Activated CD8-positive, alpha-beta T cell treated with anti-CD3 and anti-CD28 coated beads, Interleukin-2, amount 10 ng/mL, durations not matched to agents 7 days and 5 days (primary cell): ENCODE measurements around the gene LTC4S. TPM values are rescaled to one million over a fixed set of nuclear protein-coding genes. Genes with fewer than 3 reads are reported as not detected.

Experiments used
- ATAC-seq: fragments of 150-1000 bp; cut with Tn5 transposase; one replicate; pipeline ENCODE4 v1.10.0; 2021; ENCODE audit warnings: moderate library complexity
- CTCF ChIA-PET: fragments of 350-600 bp; sonication (Branson Sonifier 250); formaldehyde crosslinking; loops from one replicate; lab custom pipeline; 2021; ENCODE audit warnings: antibody characterized with exemption; lab: Charles Lee
- POLR2A ChIA-PET: fragments of 350-600 bp; sonication (Branson Sonifier 250); formaldehyde crosslinking; loops from one replicate; lab custom pipeline; 2021; ENCODE audit warnings: antibody characterized with exemption; lab: Charles Lee
- DNase-seq: peaks from one replicate; pipeline ENCODE4 v3.0.0-alpha.2; 2020
- H3K27ac Mint-ChIP-seq: one replicate; pipeline ENCODE4 v1.8.0; 2021; ENCODE audit warnings: mild to moderate bottlenecking, mixed read lengths
- H3K27me3 Mint-ChIP-seq: one replicate; pipeline ENCODE4 v1.8.0; 2021; ENCODE audit warnings: low read depth, mixed read lengths
- H3K36me3 Mint-ChIP-seq: one replicate; pipeline ENCODE4 v1.8.0; 2021; ENCODE audit warnings: low read depth, mixed read lengths
- H3K4me1 Mint-ChIP-seq: one replicate; pipeline ENCODE4 v1.8.0; 2021; ENCODE audit warnings: low read depth, mixed read lengths
- H3K4me3 Mint-ChIP-seq: one replicate; pipeline ENCODE4 v1.8.0; 2021; ENCODE audit warnings: mild to moderate bottlenecking, mixed read lengths
- H3K9me3 Mint-ChIP-seq: one replicate; pipeline ENCODE4 v1.8.0; 2022; ENCODE audit warnings: mixed read lengths; ENCODE audit not compliant: insufficient read depth
- total RNA-seq, 2 experiments: library from RNA; stranded (reverse); gene quantifications; one replicate each; pipeline ENCODE4 v1.2.3, GENCODE V29; 2021

LTC4S gene
- total RNA-seq, 2 experiments from 2014 or later, result 3.7 to 3.8 TPM

DNA sequence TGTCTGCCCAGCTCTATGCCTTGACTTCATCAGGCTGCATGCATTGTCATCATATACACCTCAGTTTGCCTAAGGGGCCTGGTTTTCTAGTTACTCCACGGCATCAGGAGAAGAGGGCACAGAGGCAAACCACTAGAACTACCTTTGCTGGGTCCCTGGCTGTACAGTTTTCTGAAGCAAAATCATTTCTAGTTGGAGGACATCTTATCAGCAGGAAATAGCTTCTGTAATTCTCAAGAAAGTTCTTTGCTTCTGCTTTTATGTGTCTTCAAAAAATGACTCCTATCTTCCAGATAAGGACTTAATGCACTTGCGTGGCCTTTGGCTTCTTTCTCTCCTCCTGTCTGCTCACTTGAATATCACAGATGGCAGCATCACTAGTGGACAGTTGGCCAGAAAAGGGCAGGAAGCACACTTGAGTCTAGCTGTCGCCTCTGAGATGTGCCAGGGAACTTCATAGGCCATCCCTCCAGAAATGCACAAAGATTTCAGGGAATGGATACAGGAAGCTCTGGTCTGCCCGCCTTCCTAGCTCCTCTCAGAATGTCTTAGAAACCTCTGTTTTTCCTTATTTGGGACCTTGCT is 22.4 kb upstream of the LTC4S start:
- POLR2A ChIA-PET, result no interaction called here
- CTCF ChIA-PET, result interaction anchor here (1.9 kb wide), 1 partner anchor 9 kb away, joined by 12 read pairs; no protein-coding TSS in a partner anchor

GRCh38 chr5:179772351-179772750 is 21.4 kb upstream of the LTC4S start:
- DNase-seq, result no peak
- CTCF ChIA-PET, result interaction anchor here (1.9 kb wide), 1 partner anchor 10 kb away, joined by 12 read pairs; no protein-coding TSS in a partner anchor
- no peak for ATAC-seq
- no peak overlapping the region for H3K27ac Mint-ChIP-seq
- POLR2A ChIA-PET, result no interaction called here
- H3K4me1 Mint-ChIP-seq, result peaks cover 3% of the 10 kb centered on the region
- H3K9me3 Mint-ChIP-seq, result no peaks in the 10 kb centered on the region
- H3K27me3 Mint-ChIP-seq, result no peaks in the 10 kb centered on the region
- H3K36me3 Mint-ChIP-seq, result peaks cover 46% of the 10 kb centered on the region
- no peak overlapping the region for H3K4me3 Mint-ChIP-seq

More for the DNA sequence above, 22.4 kb upstream of the LTC4S start:
- H3K4me3 Mint-ChIP-seq, result no peak overlapping the region
- DNase-seq, result no peak
- no peak for ATAC-seq
- H3K4me1 Mint-ChIP-seq, result peaks cover 3% of the 10 kb centered on the region
- no peak overlapping the region for H3K27ac Mint-ChIP-seq
- no peaks in the 10 kb centered on the region for H3K9me3 Mint-ChIP-seq
- H3K36me3 Mint-ChIP-seq, result peaks cover 51% of the 10 kb centered on the region
- H3K27me3 Mint-ChIP-seq, result no peaks in the 10 kb centered on the region

DNA sequence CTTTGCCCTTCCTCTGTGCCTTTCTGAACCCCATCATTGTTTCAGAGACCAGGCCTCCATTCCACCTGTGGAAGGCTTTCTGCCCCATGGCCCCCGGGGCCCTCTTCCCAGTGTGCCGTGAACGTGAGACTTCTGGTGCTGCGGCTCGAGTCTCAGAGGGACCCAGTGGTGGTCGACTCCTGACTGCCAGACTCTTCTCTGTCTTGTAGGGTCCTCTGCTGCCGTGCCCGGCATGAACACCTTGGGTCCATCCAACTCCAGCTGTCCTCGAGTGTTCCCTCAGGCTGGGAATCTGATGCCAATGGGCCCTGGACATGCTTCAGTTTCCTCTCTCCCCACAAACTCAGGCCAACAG is 20.1 kb upstream of the LTC4S start:
- CTCF ChIA-PET, result interaction anchor here (1.2 kb wide), 1 partner anchor 28 kb away, joined by 3 read pairs; no protein-coding TSS in a partner anchor
- Mint-ChIP-seq H3K36me3 (peaks cover 51% of the 10 kb centered on the region), H3K27me3 (no peaks in the 10 kb centered on the region), H3K4me3 (no peak overlapping the region), H3K9me3 (no peaks in the 10 kb centered on the region), H3K4me1 (no peaks in the 10 kb centered on the region), H3K27ac (no peak overlapping the region)
- no peak for ATAC-seq
- POLR2A ChIA-PET, result no interaction called here
- DNase-seq, result no peak

GRCh38 chr5:179774442-179774841 is 19.3 kb upstream of the LTC4S start:
- Mint-ChIP-seq H3K4me3 (no peak overlapping the region), H3K27ac (no peak overlapping the region), H3K27me3 (no peaks in the 10 kb centered on the region), H3K4me1 (no peaks in the 10 kb centered on the region), H3K9me3 (no peaks in the 10 kb centered on the region), H3K36me3 (peaks cover 44% of the 10 kb centered on the region)
- no peak for DNase-seq
- no peak for ATAC-seq
- ChIA-PET CTCF (no interaction called here), POLR2A (no interaction called here)

DNA sequence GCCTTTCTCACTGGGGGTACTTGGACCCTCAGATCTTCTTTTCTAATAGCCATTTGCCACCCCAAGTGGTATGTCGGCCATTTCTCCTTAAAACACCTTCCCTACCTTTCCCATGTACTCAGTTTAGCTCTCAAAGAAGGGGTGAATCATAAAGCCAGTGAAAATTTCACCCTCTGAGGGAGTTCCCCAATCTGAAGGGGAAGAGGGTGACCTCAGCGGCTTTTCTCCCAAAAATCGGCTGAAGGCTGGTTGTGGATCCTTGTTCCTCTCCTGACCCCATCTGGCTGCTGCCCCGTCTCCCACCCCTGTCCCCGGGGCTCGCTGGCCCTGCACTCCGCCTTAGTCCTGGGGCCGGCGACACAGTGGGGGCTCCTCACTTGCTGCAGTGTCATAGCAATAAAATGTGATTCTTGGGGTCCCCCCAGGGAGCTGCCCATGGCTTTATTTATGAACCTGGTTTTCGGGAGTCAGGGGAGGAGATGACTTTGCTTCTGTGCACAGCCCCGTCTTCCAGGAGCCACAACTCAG is 17.3 kb upstream of the LTC4S start:
- CTCF ChIA-PET, result interaction anchor here (1.1 to 3.7 kb wide), 2 partner anchors 9 to 14 kb away, joined by 3 to 25 read pairs; no protein-coding TSS in a partner anchor
- H3K9me3 Mint-ChIP-seq, result no peaks in the 10 kb centered on the region
- no peak overlapping the region for H3K27ac Mint-ChIP-seq
- ATAC-seq (no peak), DNase-seq (no peak)
- no peak overlapping the region for H3K4me3 Mint-ChIP-seq
- H3K27me3 Mint-ChIP-seq, result no peaks in the 10 kb centered on the region
- peaks cover 34% of the 10 kb centered on the region for H3K36me3 Mint-ChIP-seq
- POLR2A ChIA-PET, result no interaction called here
- H3K4me1 Mint-ChIP-seq, result no peaks in the 10 kb centered on the region

DNA sequence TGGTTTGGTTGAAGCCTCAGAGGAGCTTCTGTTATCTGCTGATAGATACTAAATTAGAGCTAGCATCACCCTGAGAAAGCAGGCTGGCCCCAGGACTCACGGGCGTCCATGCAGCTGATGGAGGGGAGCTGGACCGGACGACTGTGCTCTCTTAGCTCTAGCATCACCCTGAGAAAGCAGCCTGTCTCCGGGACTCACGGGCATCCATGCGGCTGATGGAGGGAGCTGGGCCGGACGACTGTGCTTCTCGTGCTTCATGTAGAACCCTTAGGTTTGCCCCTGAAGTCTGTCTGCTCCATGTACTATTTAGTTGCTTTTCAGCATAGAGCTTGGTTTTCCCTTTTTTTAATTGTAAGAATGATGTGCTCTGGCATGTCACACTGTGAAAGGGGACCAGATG is 16.3 kb upstream of the LTC4S start:
- CTCF ChIA-PET, result interaction anchor here (1.1 to 3.7 kb wide), 2 partner anchors 10 to 15 kb away, joined by 3 to 25 read pairs; no protein-coding TSS in a partner anchor
- H3K36me3 Mint-ChIP-seq, result peaks cover 33% of the 10 kb centered on the region
- ATAC-seq (no peak), DNase-seq (no peak)
- POLR2A ChIA-PET, result interaction anchor here (0.9 kb wide), 1 partner anchor 39 kb away, joined by 3 read pairs; no protein-coding TSS in a partner anchor
- no peaks in the 10 kb centered on the region for H3K4me1 Mint-ChIP-seq
- H3K27me3 Mint-ChIP-seq, result no peaks in the 10 kb centered on the region
- no peak overlapping the region for H3K4me3 Mint-ChIP-seq
- no peaks in the 10 kb centered on the region for H3K9me3 Mint-ChIP-seq
- no peak overlapping the region for H3K27ac Mint-ChIP-seq

- Mint-ChIP-seq H3K9me3 (no peaks in the 10 kb centered on the region), H3K36me3 (peaks cover 30% of the 10 kb centered on the region), H3K27me3 (no peaks in the 10 kb centered on the region), H3K4me1 (no peaks in the 10 kb centered on the region), H3K27ac (no peak overlapping the region), H3K4me3 (no peak overlapping the region)
- DNase-seq, result no peak
- ChIA-PET CTCF (interaction anchor here (3.7 kb wide), 1 partner anchor 15 kb away, joined by 25 read pairs; no protein-coding TSS in a partner anchor), POLR2A (no interaction called here)
- ATAC-seq, result no peak
Measured at GRCh38 chr5:179777909-179778308, 15.9 kb upstream of the LTC4S start.

DNA sequence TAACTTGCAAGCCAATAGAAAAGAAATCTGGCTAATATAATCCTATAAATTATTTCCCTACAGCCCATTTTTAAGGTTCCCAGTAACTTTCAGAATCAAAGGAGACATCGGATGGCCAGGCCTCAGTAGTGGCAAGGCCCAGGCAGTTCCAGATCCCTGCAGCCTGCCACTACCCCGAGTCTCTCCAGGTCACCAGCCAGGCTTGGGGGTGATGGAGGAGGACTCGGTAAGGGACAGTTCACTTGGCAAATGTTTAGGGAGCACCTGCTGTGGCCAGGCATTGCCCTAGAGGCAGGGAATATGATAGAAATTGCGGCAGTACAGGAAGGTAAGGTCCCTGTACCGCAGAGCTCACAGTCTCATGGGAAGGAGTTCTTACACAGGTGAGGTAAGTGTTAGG is 15.2 kb upstream of the LTC4S start:
- DNase-seq, result no peak
- no peak overlapping the region for H3K27ac Mint-ChIP-seq
- no peaks in the 10 kb centered on the region for H3K4me1 Mint-ChIP-seq
- H3K4me3 Mint-ChIP-seq, result no peak overlapping the region
- no peak for ATAC-seq
- no peaks in the 10 kb centered on the region for H3K27me3 Mint-ChIP-seq
- no peaks in the 10 kb centered on the region for H3K9me3 Mint-ChIP-seq
- CTCF ChIA-PET, result interaction anchor here (3.7 kb wide), 1 partner anchor 16 kb away, joined by 25 read pairs; no protein-coding TSS in a partner anchor
- H3K36me3 Mint-ChIP-seq, result peaks cover 24% of the 10 kb centered on the region
- POLR2A ChIA-PET, result no interaction called here

DNA sequence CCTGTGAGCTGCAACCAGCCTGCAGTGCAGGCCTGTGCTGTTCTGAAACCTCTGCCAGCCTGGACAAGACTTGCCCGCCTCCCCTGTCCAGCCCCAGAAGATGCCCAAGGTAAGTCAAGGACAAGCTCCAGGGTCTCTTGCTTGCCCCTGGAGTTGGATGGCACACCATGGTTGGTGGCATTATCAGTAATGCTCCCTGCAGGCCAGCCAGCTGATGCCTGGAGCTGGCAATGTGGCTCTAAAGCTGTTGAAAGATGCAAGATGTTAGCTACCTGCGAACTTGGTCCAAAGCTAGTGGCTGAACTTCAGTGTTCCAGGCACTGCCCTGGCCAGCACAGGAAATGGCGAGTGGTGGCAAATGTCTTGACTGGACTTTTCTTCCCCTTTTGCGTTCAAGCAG is 14.0 kb upstream of the LTC4S start:
- H3K27me3 Mint-ChIP-seq, result no peaks in the 10 kb centered on the region
- H3K4me1 Mint-ChIP-seq, result no peaks in the 10 kb centered on the region
- H3K27ac Mint-ChIP-seq, result no peak overlapping the region
- no peak overlapping the region for H3K4me3 Mint-ChIP-seq
- CTCF ChIA-PET, result interaction anchor here (1.1 kb wide), 1 partner anchor 17 kb away, joined by 4 read pairs; no protein-coding TSS in a partner anchor
- H3K9me3 Mint-ChIP-seq, result no peaks in the 10 kb centered on the region
- ATAC-seq (no peak), DNase-seq (no peak)
- peaks cover 18% of the 10 kb centered on the region for H3K36me3 Mint-ChIP-seq
- POLR2A ChIA-PET, result interaction anchor here (0.6 kb wide), 1 partner anchor 421 kb away, joined by 3 read pairs; no protein-coding TSS in a partner anchor

DNA sequence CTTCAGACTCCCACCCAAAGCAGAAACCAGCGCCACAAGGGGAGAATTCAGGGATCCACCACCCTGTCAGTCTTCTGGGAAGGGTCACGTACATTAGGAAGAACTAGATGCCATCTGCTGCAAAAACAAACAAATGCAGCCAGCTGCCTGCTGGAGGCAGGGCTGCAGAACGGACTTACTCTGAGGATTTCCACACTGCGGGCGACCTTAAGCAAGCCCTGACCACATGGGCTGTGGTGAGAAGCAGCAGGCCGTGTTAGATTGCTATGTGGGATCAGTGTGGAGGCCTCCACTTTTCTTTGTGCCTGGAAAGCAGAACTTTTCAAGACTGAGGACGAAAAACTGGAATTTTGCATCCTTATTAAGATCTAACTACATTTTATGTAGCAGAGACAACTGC is 13.4 kb upstream of the LTC4S start:
- no peak for ATAC-seq
- ChIA-PET CTCF (interaction anchor here (1.5 kb wide), 1 partner anchor 17 kb away, joined by 5 read pairs; no protein-coding TSS in a partner anchor), POLR2A (no interaction called here)
- no peaks in the 10 kb centered on the region for H3K9me3 Mint-ChIP-seq
- no peaks in the 10 kb centered on the region for H3K27me3 Mint-ChIP-seq
- H3K36me3 Mint-ChIP-seq, result peaks cover 18% of the 10 kb centered on the region
- no peak overlapping the region for H3K4me3 Mint-ChIP-seq
- DNase-seq, result no peak
- H3K4me1 Mint-ChIP-seq, result no peaks in the 10 kb centered on the region
- no peak overlapping the region for H3K27ac Mint-ChIP-seq

- Mint-ChIP-seq H3K27ac (no peak overlapping the region), H3K27me3 (no peaks in the 10 kb centered on the region), H3K4me1 (no peaks in the 10 kb centered on the region), H3K9me3 (no peaks in the 10 kb centered on the region), H3K4me3 (no peak overlapping the region), H3K36me3 (peaks cover 10% of the 10 kb centered on the region)
- ChIA-PET CTCF (interaction anchor here (1.5 kb wide), 1 partner anchor 19 kb away, joined by 5 read pairs; no protein-coding TSS in a partner anchor), POLR2A (no interaction called here)
- DNase-seq (no peak), ATAC-seq (no peak)
Measured at GRCh38 chr5:179781846-179782245, 11.9 kb upstream of the LTC4S start.

DNA sequence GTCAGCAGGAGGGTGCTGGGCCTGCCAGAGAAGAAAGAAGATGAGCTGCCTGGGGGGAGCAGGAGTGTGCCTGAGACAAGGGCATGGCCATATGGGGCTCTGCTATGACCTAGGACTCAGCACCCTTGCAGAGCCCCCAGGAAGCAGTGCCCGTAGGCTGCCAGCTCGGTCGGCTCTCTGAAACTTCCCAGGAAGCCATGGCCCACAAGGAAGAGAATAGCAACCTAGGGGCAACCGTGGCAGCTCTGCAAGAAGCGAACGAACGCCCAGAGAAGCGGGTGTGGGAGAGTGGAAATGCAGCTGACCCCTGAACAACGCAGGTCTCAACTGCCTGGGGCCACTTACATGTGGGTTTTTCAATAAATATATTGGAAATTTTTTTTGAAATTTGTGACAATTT is 10.7 kb upstream of the LTC4S start:
- Mint-ChIP-seq H3K4me3 (no peak overlapping the region), H3K4me1 (no peaks in the 10 kb centered on the region), H3K36me3 (peaks cover 5% of the 10 kb centered on the region), H3K27ac (no peak overlapping the region), H3K9me3 (no peaks in the 10 kb centered on the region), H3K27me3 (no peaks in the 10 kb centered on the region)
- ChIA-PET CTCF (interaction anchor here (2.5 kb wide), 1 partner anchor 20 kb away, joined by 9 read pairs; no protein-coding TSS in a partner anchor), POLR2A (no interaction called here)
- no peak for DNase-seq
- ATAC-seq, result no peak
